Thoracic aorta (tissue), 2 donors: ENCODE data around the gene WDR72. TPM values are rescaled to one million over a fixed set of nuclear protein-coding genes. Genes with fewer than 3 reads are reported as not detected.

ENCODE experiments used
- ATAC-seq: fragments of 150-250 bp; one replicate; pipeline ENCODE4 v1.8.0; 2017; ENCODE audit warnings: low read depth; ENCODE audit not compliant: insufficient number of reproducible peaks, low FRiP score
- DNase-seq: peaks from one replicate; pipeline ENCODE4 v3.0.0-alpha.2; 2020; ENCODE audit warnings: low spot score
- H3K27ac ChIP-seq, 2 donors: fragments of 200-600 bp; sonication (generic); 1 replicate in 1 of 2; 2 replicates in 1 of 2; pipeline ENCODE4 v1.5.1; 2016; ENCODE audit warnings: mild to moderate bottlenecking in 2 of 2, moderate library complexity in 2 of 2
- H3K27me3 ChIP-seq: fragments of 200-600 bp; sonication (generic); replicated peaks from 2 replicates; pipeline ENCODE4 v1.6.0; 2016; ENCODE audit warnings: mild to moderate bottlenecking; ENCODE audit not compliant: insufficient read depth
- H3K36me3 ChIP-seq: fragments of 200-600 bp; sonication (generic); one replicate; pipeline ENCODE4 v1.5.1; 2016
- H3K4me1 ChIP-seq, 2 donors: fragments of 200-600 bp; sonication (generic); 1 replicate in 1 of 2; 2 replicates in 1 of 2; pipeline versions ENCODE4 v1.5.1 to v1.6.0; 2016; ENCODE audit warnings: low read depth in 2 of 2, mild to moderate bottlenecking in 1 of 2; ENCODE audit not compliant: control insufficient read depth in 1 of 2
- H3K4me3 ChIP-seq: fragments of 200-600 bp; sonication (generic); 2 replicates; pipeline ENCODE4 v1.5.1; 2016; ENCODE audit warnings: mild to moderate bottlenecking
- H3K9me3 ChIP-seq: fragments of 200-600 bp; sonication (generic); 2 replicates; pipeline ENCODE4 v1.5.1; 2016
- total RNA-seq, 2 donors: library from RNA; depleted of rRNA; stranded (reverse); fragments of >200 nt; gene quantifications; one replicate each; pipeline versions ENCODE4 v1.1.0 to v1.2.3, GENCODE V29; 2016
- TF ChIP-seq, protein P1 (sequence below): fragments of 200-600 bp; sonication (generic); IDR thresholded peaks from one replicate; pipeline ENCODE4 v1.5.1; 2019; ENCODE audit warnings: antibody characterized with exemption

The WDR72 gene
- total RNA-seq, 2 donors from 2014 or later, result 2.2 TPM; not detected in 1

GRCh38 chr15:53739187-53739586 lies 20.3 kb downstream of the WDR72 start:
- H3K4me1 ChIP-seq, result no peaks in the 10 kb centered on the region
- no peak overlapping the region for H3K4me3 ChIP-seq
- no peak for ATAC-seq
- DNase-seq, result no peak
- H3K27ac ChIP-seq, result no peak overlapping the region
- H3K9me3 ChIP-seq, result no peaks in the 10 kb centered on the region
- H3K36me3 ChIP-seq, result no peaks in the 10 kb centered on the region
- H3K27me3 ChIP-seq, result no peaks in the 10 kb centered on the region
- TF ChIP-seq, protein P1, sequence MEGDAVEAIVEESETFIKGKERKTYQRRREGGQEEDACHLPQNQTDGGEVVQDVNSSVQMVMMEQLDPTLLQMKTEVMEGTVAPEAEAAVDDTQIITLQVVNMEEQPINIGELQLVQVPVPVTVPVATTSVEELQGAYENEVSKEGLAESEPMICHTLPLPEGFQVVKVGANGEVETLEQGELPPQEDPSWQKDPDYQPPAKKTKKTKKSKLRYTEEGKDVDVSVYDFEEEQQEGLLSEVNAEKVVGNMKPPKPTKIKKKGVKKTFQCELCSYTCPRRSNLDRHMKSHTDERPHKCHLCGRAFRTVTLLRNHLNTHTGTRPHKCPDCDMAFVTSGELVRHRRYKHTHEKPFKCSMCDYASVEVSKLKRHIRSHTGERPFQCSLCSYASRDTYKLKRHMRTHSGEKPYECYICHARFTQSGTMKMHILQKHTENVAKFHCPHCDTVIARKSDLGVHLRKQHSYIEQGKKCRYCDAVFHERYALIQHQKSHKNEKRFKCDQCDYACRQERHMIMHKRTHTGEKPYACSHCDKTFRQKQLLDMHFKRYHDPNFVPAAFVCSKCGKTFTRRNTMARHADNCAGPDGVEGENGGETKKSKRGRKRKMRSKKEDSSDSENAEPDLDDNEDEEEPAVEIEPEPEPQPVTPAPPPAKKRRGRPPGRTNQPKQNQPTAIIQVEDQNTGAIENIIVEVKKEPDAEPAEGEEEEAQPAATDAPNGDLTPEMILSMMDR, result no peak

DNA sequence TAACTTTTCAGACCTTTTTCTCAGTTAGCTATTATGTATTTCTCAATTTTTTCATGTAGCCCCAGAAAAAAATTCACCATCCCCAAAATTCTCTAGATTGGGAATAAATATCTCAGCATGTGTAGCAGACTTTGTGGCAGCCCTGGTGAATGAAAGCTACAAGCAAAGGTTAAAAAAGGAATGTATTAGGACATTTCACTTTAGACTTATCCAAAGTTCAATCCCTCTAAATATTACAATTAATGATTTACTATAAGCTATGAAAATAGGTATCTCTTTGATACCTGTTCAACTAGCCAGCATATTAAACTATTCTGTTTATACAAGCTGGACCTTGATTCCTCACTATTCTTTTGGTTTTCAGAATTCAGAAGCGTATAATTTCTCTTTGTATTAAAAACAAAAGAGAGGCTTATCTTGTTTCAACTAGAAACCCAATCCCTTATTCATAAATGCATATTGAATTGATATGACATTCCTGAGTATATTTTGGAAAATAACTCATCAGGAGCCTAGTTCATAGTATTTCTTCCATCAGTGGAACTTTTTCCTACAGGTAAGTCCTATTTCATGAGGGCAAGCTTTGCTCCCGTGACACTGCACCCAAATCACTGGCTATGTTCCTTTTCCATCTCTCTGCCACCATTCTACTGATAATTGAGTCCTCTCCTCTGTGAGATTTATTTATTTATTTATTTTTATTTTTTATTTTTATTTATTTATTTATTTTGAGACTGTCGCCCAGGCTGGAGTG lies 38.0 kb downstream of the WDR72 start:
- no peak for DNase-seq
- Histone ChIP-seq H3K27me3 (no peaks in the 10 kb centered on the region), H3K36me3 (no peaks in the 10 kb centered on the region), H3K4me1 (no peaks in the 10 kb centered on the region), H3K27ac (no peak overlapping the region), H3K9me3 (no peaks in the 10 kb centered on the region), H3K4me3 (no peak overlapping the region)
- no peak for ATAC-seq
- TF ChIP-seq, protein P1, result no peak

DNA sequence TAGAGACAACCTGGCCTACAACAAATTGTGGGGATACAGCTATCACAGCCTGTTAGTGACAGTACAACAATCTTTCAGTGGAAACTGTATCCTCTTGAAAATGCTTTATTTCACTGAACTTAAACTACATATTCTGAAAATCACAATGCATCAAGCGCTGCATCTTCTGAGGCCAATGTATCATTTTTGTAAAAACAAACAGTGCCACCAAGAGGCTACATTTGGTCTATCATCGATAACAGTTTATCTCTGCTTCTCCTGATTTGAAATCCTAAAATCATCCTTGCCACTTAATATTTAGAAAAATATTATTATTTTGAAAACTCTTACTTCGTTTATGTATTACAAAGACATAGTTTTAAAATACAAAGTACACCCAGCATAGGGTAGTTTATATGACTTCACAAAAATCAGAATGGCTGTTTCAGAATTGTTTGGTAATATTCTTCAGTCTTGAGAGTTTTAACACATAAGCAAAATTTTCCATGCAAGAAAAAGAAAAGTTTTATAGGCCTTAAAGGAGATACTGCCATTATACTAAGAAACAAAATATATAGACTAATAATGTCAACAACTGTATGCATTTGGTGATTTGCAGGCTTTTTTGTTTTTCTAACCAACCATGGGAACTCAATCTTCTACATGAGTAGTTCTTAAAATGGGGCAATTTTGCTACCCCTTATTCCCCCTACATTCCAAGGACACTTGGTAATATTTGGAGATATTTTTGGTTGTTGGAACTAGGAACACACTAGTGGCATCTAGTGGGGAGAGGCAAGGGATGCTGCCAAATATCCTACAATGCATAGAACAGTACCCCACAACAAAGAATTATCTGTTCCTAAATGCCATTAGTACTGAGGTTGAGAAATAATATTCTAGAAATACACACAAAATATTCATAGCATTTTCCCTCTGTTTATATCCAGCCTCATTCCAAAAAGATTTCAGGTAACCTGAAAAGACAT lies 42.3 kb downstream of the WDR72 start:
- TF ChIP-seq, protein P1, result no peak
- Histone ChIP-seq H3K4me1 (no peaks in the 10 kb centered on the region), H3K9me3 (no peaks in the 10 kb centered on the region), H3K27ac (no peak overlapping the region), H3K27me3 (no peaks in the 10 kb centered on the region), H3K4me3 (no peak overlapping the region), H3K36me3 (no peaks in the 10 kb centered on the region)
- DNase-seq (no peak), ATAC-seq (no peak)

DNA sequence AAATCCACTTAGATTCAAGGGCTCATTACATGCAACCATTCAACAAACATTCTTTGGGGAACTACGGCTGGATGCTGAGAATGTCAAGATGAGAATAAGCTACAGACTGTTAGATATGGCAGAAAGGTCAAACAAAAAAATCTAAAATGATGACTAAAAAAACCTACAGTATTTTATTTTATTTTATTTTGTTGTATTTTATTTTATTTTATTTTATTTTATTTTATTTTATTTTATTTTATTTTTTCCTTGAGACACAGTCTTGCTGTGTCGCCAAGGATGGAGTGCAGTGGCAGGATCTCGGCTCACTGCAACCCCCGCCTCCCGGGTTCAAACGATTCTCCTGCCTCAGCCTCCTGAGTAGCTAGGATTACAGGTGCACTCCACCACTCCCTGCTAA lies 46.2 kb downstream of the WDR72 start:
- DNase-seq (no peak), ATAC-seq (no peak)
- H3K36me3 ChIP-seq, result no peaks in the 10 kb centered on the region
- no peaks in the 10 kb centered on the region for H3K4me1 ChIP-seq
- TF ChIP-seq, protein P1, result no peak
- H3K4me3 ChIP-seq, result no peak overlapping the region
- no peaks in the 10 kb centered on the region for H3K27me3 ChIP-seq
- no peak overlapping the region for H3K27ac ChIP-seq
- no peaks in the 10 kb centered on the region for H3K9me3 ChIP-seq

DNA sequence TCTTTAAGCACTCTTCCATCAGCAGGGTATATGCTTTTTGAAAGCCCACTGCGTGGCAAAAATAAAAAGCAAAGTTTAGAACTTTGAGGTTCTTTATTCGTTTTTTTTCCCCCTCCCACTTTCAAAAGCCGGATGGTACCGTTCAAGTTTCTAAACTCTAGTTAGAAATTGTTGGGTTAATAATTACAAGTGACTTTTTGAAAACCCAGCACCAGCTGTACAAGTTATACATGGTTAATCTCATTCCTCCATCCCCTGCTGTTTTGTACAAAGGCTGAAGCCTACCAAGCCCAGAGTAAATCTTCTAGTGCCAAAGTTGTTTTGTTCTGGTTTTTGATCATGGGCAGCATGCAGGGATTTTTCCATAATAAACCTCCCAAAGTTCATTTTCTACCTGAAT lies 48.6 kb downstream of the WDR72 start:
- no peak overlapping the region for H3K4me3 ChIP-seq
- no peaks in the 10 kb centered on the region for H3K4me1 ChIP-seq
- DNase-seq, result no peak
- H3K36me3 ChIP-seq, result no peaks in the 10 kb centered on the region
- no peaks in the 10 kb centered on the region for H3K27me3 ChIP-seq
- no peak for ATAC-seq
- H3K27ac ChIP-seq, result no peak overlapping the region
- H3K9me3 ChIP-seq, result no peaks in the 10 kb centered on the region
- TF ChIP-seq, protein P1, result no peak
